ENCODE results near the gene INO80. TPM values are rescaled to one million over a fixed set of nuclear protein-coding genes. Genes with fewer than 3 reads are reported as not detected.
"Not testable (repeated sequence)": the region's sequence is repeated elsewhere in the genome, so short reads cannot be mapped to it uniquely, and the experiment has no call there.

The INO80 gene
- total and polyA plus RNA-seq, 12 donors = 4.8 to 14.8 (median 11.7) TPM

- Histone ChIP-seq H3K27me3 (no peaks in the 10 kb centered on the region), H3K27ac (no peak overlapping the region), H3K4me3 (no peak overlapping the region), H3K4me1 (no peaks in the 10 kb centered on the region), H3K9me3 (no peaks in the 10 kb centered on the region), H3K36me3 (peaks cover 0 to 100% (median 64%) of the 10 kb centered on the region in 9 donors)
- no peak for ATAC-seq
- DNase-seq = no peak
- TF ChIP-seq, protein P1, sequence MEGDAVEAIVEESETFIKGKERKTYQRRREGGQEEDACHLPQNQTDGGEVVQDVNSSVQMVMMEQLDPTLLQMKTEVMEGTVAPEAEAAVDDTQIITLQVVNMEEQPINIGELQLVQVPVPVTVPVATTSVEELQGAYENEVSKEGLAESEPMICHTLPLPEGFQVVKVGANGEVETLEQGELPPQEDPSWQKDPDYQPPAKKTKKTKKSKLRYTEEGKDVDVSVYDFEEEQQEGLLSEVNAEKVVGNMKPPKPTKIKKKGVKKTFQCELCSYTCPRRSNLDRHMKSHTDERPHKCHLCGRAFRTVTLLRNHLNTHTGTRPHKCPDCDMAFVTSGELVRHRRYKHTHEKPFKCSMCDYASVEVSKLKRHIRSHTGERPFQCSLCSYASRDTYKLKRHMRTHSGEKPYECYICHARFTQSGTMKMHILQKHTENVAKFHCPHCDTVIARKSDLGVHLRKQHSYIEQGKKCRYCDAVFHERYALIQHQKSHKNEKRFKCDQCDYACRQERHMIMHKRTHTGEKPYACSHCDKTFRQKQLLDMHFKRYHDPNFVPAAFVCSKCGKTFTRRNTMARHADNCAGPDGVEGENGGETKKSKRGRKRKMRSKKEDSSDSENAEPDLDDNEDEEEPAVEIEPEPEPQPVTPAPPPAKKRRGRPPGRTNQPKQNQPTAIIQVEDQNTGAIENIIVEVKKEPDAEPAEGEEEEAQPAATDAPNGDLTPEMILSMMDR (IDR thresholded peaks at IDR 0.05) = no peak
- intact Hi-C loops (cut with DNase I) = no loop called here
- WGBS, 2 donors = 94 to 95% methylated on average over 8 of the region's 8 CpGs
Measured at GRCh38 chr15:41079717-41080116, 36.4 kb downstream of the INO80 start.

DNA sequence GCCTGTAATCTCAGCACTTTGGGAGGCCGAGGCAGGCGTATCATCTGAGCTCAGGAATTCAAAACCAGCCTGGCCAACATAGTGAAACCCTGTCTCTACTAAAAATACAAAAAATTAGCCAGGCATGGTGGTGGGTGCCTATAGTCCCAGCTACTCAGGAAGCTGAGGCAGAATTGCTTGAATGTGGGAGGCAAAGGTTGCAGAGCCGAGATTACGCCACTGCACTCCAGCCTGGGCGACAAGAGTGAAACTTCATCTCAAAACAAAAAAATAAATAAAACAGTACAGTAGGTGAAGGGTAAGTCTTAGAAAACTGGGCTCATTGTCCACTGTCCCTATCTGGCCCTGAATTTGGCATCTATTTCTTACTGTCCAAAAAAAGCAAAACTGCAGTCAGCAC lies 37.2 kb downstream of the INO80 start:
- 95% methylated on average over 5 of the region's 5 CpGs for WGBS, 2 donors
- H3K4me3 ChIP-seq; DNase-seq; ATAC-seq; H3K27me3 ChIP-seq; H3K27ac ChIP-seq; H3K9me3 ChIP-seq; H3K4me1 ChIP-seq; intact Hi-C loops (cut with DNase I): not testable (repeated sequence)
- peaks cover 0 to 100% (median 71%) of the 10 kb centered on the region in 9 donors for H3K36me3 ChIP-seq

DNA sequence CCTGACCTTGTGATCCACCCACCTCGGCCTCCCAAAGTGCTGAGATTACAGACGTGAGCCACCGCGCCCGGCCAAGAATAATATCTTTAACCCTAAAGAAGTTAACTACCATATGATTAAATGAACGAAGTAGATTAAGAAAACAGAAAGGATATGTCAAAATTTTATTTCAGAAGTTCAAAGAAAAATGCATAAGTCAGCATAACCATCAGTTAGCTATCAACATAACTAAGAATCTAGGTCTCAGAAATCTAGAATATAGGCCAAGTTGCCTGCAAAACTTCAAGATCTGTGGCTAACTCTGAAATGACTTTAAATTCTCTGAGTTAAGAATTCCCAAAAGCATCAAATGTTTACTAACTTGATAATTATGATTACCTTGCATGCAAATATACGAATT lies 38.0 kb downstream of the INO80 start:
- TF ChIP-seq, protein P1 (IDR thresholded peaks at IDR 0.05) = no peak
- Histone ChIP-seq H3K9me3 (no peaks in the 10 kb centered on the region), H3K27ac (no peak overlapping the region), H3K36me3 (peaks cover 0 to 100% (median 71%) of the 10 kb centered on the region in 9 donors), H3K4me1 (no peaks in the 10 kb centered on the region), H3K27me3 (no peaks in the 10 kb centered on the region), H3K4me3 (no peak overlapping the region)
- WGBS, 2 donors = 94% methylated on average over 7 of the region's 7 CpGs
- no peak for ATAC-seq
- no peak for DNase-seq
- intact Hi-C loops (cut with DNase I) = no loop called here

- intact Hi-C loops (cut with DNase I) = no loop called here
- TF ChIP-seq, protein P1 (IDR thresholded peaks at IDR 0.05) = no peak
- Histone ChIP-seq H3K36me3 (peaks cover 0 to 100% (median 78%) of the 10 kb centered on the region in 9 donors), H3K4me3 (no peak overlapping the region), H3K27me3 (no peaks in the 10 kb centered on the region), H3K9me3 (no peaks in the 10 kb centered on the region), H3K27ac (no peak overlapping the region), H3K4me1 (no peaks in the 10 kb centered on the region)
- ATAC-seq (no peak), DNase-seq (no peak)
- 95 to 96% methylated on average over 3 of the region's 3 CpGs for WGBS, 2 donors
Measured at GRCh38 chr15:41073028-41073427, 43.1 kb downstream of the INO80 start.

DNA sequence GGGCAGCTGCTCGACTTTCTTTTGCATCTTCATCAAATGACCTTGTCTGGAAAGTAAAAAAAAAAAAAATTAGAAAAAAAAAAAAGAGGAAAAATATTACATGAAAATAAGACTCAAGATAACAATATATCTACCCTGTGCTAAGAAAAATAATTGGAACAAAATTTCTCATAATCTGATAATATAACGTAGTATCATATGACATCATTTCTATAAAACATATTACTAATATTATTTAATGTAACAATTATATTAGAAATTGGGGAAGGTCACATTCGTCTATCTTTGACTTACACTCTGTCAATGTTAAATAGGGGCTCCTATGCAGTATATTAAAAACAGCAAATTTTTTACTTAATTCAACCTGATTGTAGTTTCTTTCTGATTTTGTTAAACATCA lies 44.1 kb downstream of the INO80 start:
- Histone ChIP-seq H3K27me3 (no peaks in the 10 kb centered on the region), H3K9me3 (no peaks in the 10 kb centered on the region), H3K36me3 (peaks cover 0 to 100% (median 84%) of the 10 kb centered on the region in 9 donors), H3K4me1 (no peaks in the 10 kb centered on the region), H3K4me3 (no peak overlapping the region), H3K27ac (no peak overlapping the region)
- DNase-seq (no peak), ATAC-seq (no peak)
- intact Hi-C loops (cut with DNase I) = no loop called here
- TF ChIP-seq, protein P1 (IDR thresholded peaks at IDR 0.05) = no peak
- WGBS, 2 donors = 96 to 97% methylated on average over 3 of the region's 3 CpGs
